Neural crest cell (in vitro differentiated cells): Measurements from ENCODE around the gene GLTP. TPM values are rescaled to one million over a fixed set of nuclear protein-coding genes. Genes with fewer than 3 reads are reported as not detected.
"Not testable (repeated sequence)": the region's sequence is repeated elsewhere in the genome, so short reads cannot be mapped to it uniquely, and the experiment has no call there.

Experiments
- DNase-seq: peaks from one replicate; pipeline ENCODE4 v3.0.0; 2021; ENCODE audit warnings: low read depth, mixed read lengths, low spot score
- H3K27ac Mint-ChIP-seq: one replicate; pipeline ENCODE4 v1.8.0; 2021; ENCODE audit warnings: mild to moderate bottlenecking, mixed read lengths; ENCODE audit not compliant: unreplicated experiment
- H3K27me3 Mint-ChIP-seq: 2 replicates; pipeline ENCODE4 v1.8.0; 2021; ENCODE audit warnings: low read depth, mild to moderate bottlenecking, mixed read lengths
- H3K36me3 Mint-ChIP-seq: 2 replicates; pipeline ENCODE4 v1.8.0; 2021; ENCODE audit warnings: low read depth, mild to moderate bottlenecking, mixed read lengths
- H3K4me1 Mint-ChIP-seq: 2 replicates; pipeline ENCODE4 v1.8.0; 2021; ENCODE audit warnings: mixed read lengths
- H3K4me3 Mint-ChIP-seq: one replicate; pipeline ENCODE4 v1.8.0; 2021; ENCODE audit warnings: mild to moderate bottlenecking, mixed read lengths
- H3K9me3 Mint-ChIP-seq: 2 replicates; pipeline ENCODE4 v1.8.0; 2021; ENCODE audit warnings: mixed read lengths
- CTCF ChIP-seq: fragments of 200-600 bp; sonication (generic); conservative IDR thresholded peaks from 2 replicates; pipeline ENCODE4 v1.5.0; 2021; ENCODE audit warnings: antibody characterized with exemption, mild to moderate bottlenecking
- total RNA-seq: library from RNA; stranded (reverse); gene quantifications from 2 replicates; pipeline ENCODE4 v1.2.1, GENCODE V29; 2021

GLTP gene
- total RNA-seq, 1 donor from 2014 or later: 34.0 TPM

DNA sequence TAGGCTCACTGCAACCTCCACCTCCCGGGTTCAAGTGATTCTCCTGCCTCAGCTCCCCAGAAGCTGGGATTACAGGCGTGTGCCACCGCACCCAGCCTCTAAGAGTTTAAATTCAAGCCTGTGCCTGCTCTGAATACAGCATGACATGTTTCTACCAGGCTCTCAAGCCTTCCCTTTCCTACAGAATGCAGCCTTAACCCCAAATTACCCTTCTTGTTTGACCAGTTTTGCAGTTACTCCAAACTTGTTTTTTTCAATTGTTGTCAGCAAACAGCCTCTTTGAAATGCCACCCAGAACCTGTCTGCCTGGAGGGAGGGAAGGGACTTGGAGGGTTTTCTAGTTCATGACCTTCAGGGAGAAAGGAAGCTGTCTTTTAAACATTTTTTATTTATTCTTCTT, 15.4 kb downstream of the GLTP start:
- no peak for DNase-seq
- H3K9me3 Mint-ChIP-seq: no peaks in the 10 kb centered on the region
- no peaks in the 10 kb centered on the region for H3K36me3 Mint-ChIP-seq
- no peak overlapping the region for H3K4me3 Mint-ChIP-seq
- H3K4me1 Mint-ChIP-seq: peaks cover 48% of the 10 kb centered on the region
- H3K27ac Mint-ChIP-seq: peak overlapping the region; percentile 95
- no peak for TF ChIP-seq CTCF
- no peaks in the 10 kb centered on the region for H3K27me3 Mint-ChIP-seq

DNA sequence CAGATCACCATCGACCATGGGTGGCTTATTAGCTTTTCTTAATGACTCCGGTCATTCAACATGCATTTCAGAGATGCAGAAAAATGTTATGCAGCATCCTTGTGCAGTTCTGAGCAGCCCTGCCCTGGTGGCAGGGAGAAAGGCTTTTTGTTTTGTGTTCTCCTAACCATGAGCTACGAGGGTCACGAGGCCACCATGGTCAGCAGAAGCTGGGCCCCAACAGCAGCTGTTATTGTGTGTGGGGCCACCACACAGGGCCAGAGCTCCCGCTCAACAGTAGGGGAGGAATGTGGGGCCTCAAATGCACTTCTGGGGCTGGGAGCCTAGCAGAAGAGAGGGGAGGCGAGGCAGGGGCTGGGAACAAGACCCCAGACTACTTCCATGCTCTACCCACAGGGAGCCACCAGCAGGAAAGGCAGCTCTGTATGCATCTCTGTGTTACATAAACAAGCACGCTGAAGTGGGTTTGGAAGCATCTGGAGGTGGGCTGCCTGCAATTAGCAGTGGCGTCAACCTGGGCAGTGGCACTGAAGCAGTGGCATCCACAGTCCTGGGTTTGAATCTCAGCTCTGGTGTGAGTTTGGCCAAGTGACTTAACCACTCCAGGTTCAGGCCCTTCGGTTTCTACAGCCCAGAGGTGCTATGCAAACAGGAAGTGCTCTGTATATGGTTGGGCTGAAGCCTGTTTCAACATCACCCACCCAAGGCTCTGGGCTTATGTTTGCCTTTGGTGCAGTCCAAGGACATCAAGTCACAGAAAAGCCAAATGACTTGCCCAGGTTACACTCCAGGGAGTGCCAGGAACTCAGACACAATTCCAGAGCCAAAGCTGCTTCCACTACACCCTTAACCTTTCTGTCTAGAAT, 16.3 kb downstream of the GLTP start:
- no peak for DNase-seq
- Mint-ChIP-seq H3K27ac (peak overlapping the region; percentile 1), H3K4me3 (peak overlapping the region; percentile 66)

DNA sequence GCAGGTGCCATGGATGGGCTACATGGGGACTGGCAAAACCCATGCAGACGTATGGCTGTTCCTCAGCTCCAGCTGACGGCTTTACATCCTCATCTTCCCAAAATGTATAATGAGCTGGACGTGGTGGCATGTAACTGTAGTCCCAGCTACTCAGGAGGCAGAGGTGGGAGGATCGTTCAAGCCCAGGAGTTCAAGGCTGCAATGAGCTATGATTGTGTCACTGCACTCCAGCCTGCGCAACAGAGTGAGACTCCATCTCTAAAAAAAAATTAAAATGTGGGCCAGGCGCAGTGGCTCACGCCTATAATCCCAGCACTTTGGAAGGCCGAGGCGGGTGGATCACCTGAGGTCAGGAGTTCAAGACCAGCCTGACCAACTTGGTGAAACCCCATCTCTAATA, 17.9 kb downstream of the GLTP start:
- not testable (repeated sequence) for H3K27me3 Mint-ChIP-seq, DNase-seq, H3K27ac Mint-ChIP-seq, H3K9me3 Mint-ChIP-seq, H3K36me3 Mint-ChIP-seq, H3K4me3 Mint-ChIP-seq
- H3K4me1 Mint-ChIP-seq: peaks cover 43% of the 10 kb centered on the region

More for the DNA sequence above, 16.3 kb downstream of the GLTP start:
- TF ChIP-seq CTCF: no peak
- Mint-ChIP-seq H3K27me3 (no peaks in the 10 kb centered on the region), H3K36me3 (no peaks in the 10 kb centered on the region), H3K4me1 (peaks cover 48% of the 10 kb centered on the region), H3K9me3 (no peaks in the 10 kb centered on the region)

GRCh38 chr12:109861689-109862314, 18.5 kb downstream of the GLTP start:
- peaks cover 43% of the 10 kb centered on the region for H3K4me1 Mint-ChIP-seq
- no peaks in the 10 kb centered on the region for H3K36me3 Mint-ChIP-seq
- no peaks in the 10 kb centered on the region for H3K9me3 Mint-ChIP-seq
- H3K27me3 Mint-ChIP-seq: no peaks in the 10 kb centered on the region
- no peak for TF ChIP-seq CTCF
- no peak for DNase-seq
- peak overlapping the region; percentile 62 for H3K27ac Mint-ChIP-seq
- H3K4me3 Mint-ChIP-seq: no peak overlapping the region

- Mint-ChIP-seq H3K4me3 (no peak overlapping the region), H3K4me1 (peaks cover 38% of the 10 kb centered on the region), H3K9me3 (no peaks in the 10 kb centered on the region), H3K36me3 (no peaks in the 10 kb centered on the region), H3K27me3 (no peaks in the 10 kb centered on the region), H3K27ac (no peak overlapping the region)
- no peak for TF ChIP-seq CTCF
- DNase-seq: no peak
Measured at GRCh38 chr12:109860977-109861376, 19.4 kb downstream of the GLTP start.

DNA sequence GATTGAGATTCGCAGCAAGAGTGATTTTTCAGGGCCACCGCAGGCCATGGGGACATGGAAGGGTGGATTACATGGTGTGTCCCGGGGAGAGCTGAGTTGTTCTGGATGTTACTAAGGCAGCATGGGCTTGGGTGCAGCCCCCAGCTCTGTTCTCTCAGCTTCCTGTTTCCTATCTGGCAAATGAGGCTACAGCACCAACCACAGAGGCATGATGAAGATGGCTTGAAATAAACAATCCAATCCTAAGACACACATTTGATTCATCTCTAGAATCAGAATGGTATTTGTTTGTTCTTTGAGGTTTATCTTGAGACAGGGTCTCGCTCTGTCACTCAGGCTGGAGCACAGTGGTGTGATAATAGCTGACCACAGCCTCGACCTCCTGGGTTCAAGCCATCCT, 21.6 kb downstream of the GLTP start:
- no peak for TF ChIP-seq CTCF
- no peak for DNase-seq
- no peaks in the 10 kb centered on the region for H3K36me3 Mint-ChIP-seq
- peaks cover 18% of the 10 kb centered on the region for H3K4me1 Mint-ChIP-seq
- H3K27ac Mint-ChIP-seq: no peak overlapping the region
- no peaks in the 10 kb centered on the region for H3K27me3 Mint-ChIP-seq
- H3K4me3 Mint-ChIP-seq: no peak overlapping the region
- no peaks in the 10 kb centered on the region for H3K9me3 Mint-ChIP-seq
